ENCODE measurements around the gene RPS6KA4.

The RPS6KA4 gene

DNA sequence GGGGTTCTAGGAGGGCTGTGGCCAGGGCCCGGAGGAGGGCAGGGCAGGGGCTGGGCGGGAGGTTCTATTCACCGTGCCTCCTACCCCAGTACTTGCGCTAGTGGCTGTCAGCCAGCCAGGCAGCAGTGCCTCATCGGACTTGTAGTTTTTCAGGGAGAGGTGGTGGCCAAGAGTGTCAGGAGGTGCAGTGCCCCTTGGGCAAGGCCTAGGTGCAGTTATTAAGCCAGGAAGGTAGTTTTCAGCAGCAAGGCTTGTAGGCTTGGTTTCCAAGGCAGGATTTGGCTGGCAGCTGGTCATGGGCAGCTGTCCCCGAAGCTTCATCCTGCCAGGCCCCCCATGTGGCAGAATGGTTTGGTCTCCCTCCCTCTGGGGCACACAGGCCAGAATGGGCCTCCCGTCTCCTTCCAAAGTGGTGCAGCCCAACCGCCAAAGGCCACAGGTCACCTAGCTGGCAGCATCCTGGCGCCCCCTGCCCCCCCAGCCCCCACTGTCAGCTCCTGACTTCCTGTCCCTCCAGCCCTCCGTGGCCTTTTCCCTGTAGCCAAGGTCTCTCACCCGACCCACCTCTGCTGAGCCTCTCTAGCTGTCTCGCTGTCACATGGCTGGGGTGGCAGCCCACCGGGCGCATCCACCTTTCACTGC is 10.5 kb upstream of the RPS6KA4 start:
- no peak for DNase-seq (ENCODE audit: extremely low spot score)
- POLR2A ChIA-PET = no interaction called here
- TF ChIP-seq, protein P1, sequence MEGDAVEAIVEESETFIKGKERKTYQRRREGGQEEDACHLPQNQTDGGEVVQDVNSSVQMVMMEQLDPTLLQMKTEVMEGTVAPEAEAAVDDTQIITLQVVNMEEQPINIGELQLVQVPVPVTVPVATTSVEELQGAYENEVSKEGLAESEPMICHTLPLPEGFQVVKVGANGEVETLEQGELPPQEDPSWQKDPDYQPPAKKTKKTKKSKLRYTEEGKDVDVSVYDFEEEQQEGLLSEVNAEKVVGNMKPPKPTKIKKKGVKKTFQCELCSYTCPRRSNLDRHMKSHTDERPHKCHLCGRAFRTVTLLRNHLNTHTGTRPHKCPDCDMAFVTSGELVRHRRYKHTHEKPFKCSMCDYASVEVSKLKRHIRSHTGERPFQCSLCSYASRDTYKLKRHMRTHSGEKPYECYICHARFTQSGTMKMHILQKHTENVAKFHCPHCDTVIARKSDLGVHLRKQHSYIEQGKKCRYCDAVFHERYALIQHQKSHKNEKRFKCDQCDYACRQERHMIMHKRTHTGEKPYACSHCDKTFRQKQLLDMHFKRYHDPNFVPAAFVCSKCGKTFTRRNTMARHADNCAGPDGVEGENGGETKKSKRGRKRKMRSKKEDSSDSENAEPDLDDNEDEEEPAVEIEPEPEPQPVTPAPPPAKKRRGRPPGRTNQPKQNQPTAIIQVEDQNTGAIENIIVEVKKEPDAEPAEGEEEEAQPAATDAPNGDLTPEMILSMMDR (IDR thresholded peaks at IDR 0.05; ENCODE audit: control extremely low read depth, extremely low read depth, low read depth, missing control alignments) = no peak
- CTCF ChIA-PET = interaction anchor here (1.5 kb wide), 1 partner anchor 48 kb away, joined by 5 read pairs; the partner anchor contains the start of gene CATSPERZ

DNA sequence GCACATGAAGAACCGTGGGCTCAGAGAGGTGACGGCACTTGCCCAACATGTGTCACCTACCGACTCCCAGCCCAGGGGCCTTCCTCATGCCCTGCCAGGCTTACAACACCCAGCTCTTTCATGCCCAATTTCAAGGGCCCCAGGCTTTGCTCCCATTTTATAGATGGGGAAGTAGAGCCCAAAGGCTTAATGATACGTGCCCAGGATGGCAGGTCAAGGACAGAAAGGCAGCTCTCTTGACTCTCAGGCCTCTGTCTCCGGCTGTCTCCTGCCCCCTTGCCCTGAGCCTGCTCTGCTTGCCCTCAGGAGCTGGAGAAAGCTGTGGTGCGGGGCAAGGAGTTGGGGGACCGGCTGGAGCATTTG is 10.0 kb upstream of the RPS6KA4 start:
- ChIA-PET POLR2A (no interaction called here), CTCF (interaction anchor here (1.3 to 2.9 kb wide), 3 partner anchors 17 to 48 kb away, joined by 3 to 18 read pairs (median 5); partner anchors contain the start of genes CATSPERZ and PRDX5)
- DNase-seq (ENCODE audit: extremely low spot score) = no peak
- TF ChIP-seq, protein P1 (IDR thresholded peaks at IDR 0.05; ENCODE audit: control extremely low read depth, extremely low read depth, low read depth, missing control alignments) = no peak

DNA sequence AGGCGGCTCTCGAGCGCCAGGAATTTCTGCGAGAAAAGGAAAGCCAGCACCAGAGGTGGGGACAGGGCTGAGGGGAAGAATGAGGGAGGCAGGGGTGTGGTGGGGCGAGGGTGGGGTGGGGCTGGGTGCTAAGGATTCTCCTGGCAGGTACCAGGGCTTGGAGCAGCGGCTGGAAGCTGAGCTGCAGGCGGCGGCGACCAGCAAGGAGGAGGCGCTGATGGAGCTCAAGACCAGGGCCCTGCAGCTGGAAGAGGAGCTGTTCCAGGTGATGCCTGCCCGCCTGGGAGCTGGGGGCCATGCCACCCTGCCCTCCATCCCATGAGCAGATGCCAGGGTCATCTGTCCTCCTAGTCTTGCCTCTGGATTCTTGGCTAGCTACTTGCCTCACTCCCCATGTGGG is 9.6 kb upstream of the RPS6KA4 start:
- ChIA-PET CTCF (interaction anchor here (1.1 to 2.9 kb wide), 4 partner anchors 17 to 100 kb away, joined by 3 to 18 read pairs (median 4); partner anchors contain the start of genes CATSPERZ and PRDX5), POLR2A (no interaction called here)
- no peak for DNase-seq (ENCODE audit: extremely low spot score)
- TF ChIP-seq, protein P1 (IDR thresholded peaks at IDR 0.05; ENCODE audit: control extremely low read depth, extremely low read depth, low read depth, missing control alignments) = no peak

DNA sequence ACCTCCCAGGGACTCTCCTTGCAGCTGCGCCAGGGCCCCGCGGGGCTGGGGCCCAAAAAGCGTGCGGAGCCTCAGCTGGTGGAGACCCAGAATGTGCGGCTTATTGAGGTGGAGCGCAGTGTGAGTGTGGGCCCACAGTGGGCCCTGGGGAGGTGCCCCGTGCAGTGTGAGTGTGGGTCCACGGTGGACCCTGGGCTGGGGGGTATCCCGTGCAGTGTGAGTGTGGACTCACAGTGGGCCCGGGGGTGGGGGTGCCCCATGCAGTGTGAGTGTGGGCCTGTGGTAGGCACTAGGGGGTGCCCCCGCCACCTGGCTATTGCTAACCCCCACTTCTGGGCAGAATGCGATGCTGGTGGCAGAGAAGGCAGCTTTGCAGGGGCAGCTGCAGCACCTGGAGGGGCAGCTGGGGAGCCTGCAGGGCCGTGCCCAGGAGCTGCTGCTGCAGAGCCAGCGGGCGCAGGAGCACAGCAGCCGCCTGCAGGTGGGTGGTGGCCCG is 7.8 kb upstream of the RPS6KA4 start:
- TF ChIP-seq, protein P1 (IDR thresholded peaks at IDR 0.05; ENCODE audit: control extremely low read depth, extremely low read depth, low read depth, missing control alignments) = no peak
- DNase-seq (ENCODE audit: extremely low spot score) = no peak
- ChIA-PET POLR2A (no interaction called here), CTCF (interaction anchor here (1.7 to 8.5 kb wide), 4 partner anchors 8 to 47 kb away, joined by 4 to 81 read pairs (median 12); partner anchors contain the start of genes CCDC88B, PRDX5 and TRMT112)

DNA sequence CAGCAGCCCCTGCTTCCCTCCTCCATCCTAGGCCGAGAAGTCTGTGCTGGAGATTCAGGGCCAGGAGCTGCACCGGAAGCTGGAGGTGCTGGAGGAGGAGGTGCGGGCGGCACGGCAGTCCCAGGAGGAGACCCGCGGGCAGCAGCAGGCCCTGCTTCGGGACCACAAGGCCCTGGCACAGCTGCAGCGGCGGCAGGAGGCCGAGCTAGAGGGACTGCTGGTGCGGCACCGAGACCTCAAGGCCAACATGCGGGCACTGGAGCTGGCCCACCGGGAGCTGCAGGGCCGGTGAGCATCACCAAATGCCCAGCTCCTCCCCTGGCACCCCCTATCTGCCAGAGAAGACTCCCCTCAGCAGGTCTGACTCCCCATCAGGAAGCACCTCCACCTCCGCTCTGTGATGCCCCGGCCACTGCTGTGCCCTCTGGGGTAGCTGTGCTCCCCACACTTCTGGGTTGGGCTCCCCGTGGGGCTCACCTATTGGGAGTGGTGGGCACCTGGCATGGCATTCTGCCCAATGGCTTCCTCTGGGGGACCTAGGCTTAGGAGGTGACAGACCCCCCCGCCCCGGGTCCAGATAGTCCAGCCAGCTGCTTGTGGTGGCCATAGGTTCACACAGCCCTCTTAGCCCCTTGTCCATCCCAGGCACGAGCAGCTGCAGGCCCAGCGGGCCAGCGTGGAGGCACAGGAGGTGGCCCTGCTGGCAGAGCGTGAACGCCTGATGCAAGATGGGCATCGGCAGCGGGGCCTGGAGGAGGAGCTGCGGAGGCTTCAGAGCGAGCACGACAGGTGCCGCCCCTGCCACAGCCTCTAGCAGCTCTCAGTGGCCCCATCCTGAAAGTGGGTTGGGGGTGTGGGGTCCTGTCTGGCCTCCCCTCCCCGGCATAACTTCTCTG is 6.6 kb upstream of the RPS6KA4 start:
- TF ChIP-seq, protein P1 (IDR thresholded peaks at IDR 0.05; ENCODE audit: control extremely low read depth, extremely low read depth, low read depth, missing control alignments) = no peak
- no peak for DNase-seq (ENCODE audit: extremely low spot score)
- ChIA-PET CTCF (interaction anchor here (1.3 to 8.5 kb wide), 7 partner anchors 9 to 81 kb away, joined by 4 to 81 read pairs (median 10); partner anchors contain the start of genes CCDC88B, ESRRA, PRDX5 and TRMT112), POLR2A (interaction anchor here (0.6 to 1.5 kb wide), 2 partner anchors 10 to 105 kb away, joined by 3 to 5 read pairs; partner anchors contain the start of gene PPP1R14B)

Measured in GM10248 (cell line).